Thyroid gland (tissue), 4 donors: Measurements from ENCODE around the gene CTNNBL1.

ENCODE experiments used
- CTCF ChIP-seq, 6 experiments: fragments of 200-600 bp in 3 of 6; fragments of 450-650 bp in 3 of 6; sonication (generic) in 3 of 6; IDR thresholded peaks; one replicate each; pipeline ENCODE4 v1.5.1; 2016 to 2019; ENCODE audit warnings: antibody characterized with exemption in 6 of 6, mild to moderate bottlenecking in 2 of 6, inconsistent platforms in 1 of 6, moderate library complexity in 1 of 6
- POLR2A ChIP-seq, 2 donors: fragments of 450-650 bp; IDR thresholded peaks; one replicate each; pipeline ENCODE4 v1.6.1; 2017; ENCODE audit warnings: antibody characterized with exemption in 2 of 2, mild to moderate bottlenecking in 2 of 2, moderate library complexity in 1 of 2

- no peak for TF ChIP-seq CTCF (IDR thresholded peaks at IDR 0.05)
- TF ChIP-seq POLR2A (IDR thresholded peaks at IDR 0.05), result no peak
Observed at GRCh38 chr20:37828684-37829083, 134.9 kb downstream of the CTNNBL1 start.
